C4-2B (cell line): Measurements from ENCODE around the gene NSG2.

Experiments used
- ZFX ChIP-seq: fragments of 450-650 bp; IDR thresholded peaks from 2 replicates; pipeline ENCODE4 v1.6.1; 2017
- TF ChIP-seq, protein P1 (sequence below): fragments of 450-650 bp; conservative IDR thresholded peaks from 2 replicates; pipeline ENCODE4 v1.5.1; 2017; ENCODE audit warnings: mild to moderate bottlenecking

DNA sequence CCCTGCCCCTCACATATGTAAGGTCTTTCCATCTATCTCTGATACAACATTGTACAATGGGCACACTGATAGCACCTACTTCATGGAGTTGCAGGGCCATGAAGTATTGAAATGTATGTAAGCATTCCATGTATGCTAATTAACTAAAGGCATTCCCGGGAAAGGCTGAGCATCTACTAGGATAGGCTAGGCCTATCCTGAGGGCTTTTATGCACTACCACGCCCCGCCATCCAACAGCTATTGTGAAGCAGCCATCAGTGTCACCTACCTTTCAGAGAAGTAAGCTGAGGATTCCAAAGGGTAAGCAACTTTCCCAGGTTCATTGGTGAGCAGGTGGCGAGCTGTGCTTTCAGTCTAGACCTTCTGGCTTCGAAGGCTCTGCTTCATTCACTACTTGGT is 47.6 kb downstream of the NSG2 start:
- TF ChIP-seq, protein P1, sequence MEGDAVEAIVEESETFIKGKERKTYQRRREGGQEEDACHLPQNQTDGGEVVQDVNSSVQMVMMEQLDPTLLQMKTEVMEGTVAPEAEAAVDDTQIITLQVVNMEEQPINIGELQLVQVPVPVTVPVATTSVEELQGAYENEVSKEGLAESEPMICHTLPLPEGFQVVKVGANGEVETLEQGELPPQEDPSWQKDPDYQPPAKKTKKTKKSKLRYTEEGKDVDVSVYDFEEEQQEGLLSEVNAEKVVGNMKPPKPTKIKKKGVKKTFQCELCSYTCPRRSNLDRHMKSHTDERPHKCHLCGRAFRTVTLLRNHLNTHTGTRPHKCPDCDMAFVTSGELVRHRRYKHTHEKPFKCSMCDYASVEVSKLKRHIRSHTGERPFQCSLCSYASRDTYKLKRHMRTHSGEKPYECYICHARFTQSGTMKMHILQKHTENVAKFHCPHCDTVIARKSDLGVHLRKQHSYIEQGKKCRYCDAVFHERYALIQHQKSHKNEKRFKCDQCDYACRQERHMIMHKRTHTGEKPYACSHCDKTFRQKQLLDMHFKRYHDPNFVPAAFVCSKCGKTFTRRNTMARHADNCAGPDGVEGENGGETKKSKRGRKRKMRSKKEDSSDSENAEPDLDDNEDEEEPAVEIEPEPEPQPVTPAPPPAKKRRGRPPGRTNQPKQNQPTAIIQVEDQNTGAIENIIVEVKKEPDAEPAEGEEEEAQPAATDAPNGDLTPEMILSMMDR, result no peak
- TF ChIP-seq ZFX, result no peak
